ENCODE data around the gene GLIS1. TPM values are rescaled to one million over a fixed set of nuclear protein-coding genes. Genes with fewer than 3 reads are reported as not detected.

GLIS1 gene
- total RNA-seq, 1 experiment from 2014 or later: 0.13 TPM

GRCh38 chr1:53621144-53621543 lies 117.8 kb downstream of the GLIS1 start:
- POLR2A ChIA-PET (ENCODE audit: low non-redundant PET): no interaction called here
- H3K27me3 ChIP-seq (replicated peaks; ENCODE audit: insufficient read depth, low read depth, low read length, poor library complexity): no peaks in the 10 kb centered on the region
- intact Hi-C loops (cut with micrococcal nuclease; ENCODE audit: unreplicated experiment): no loop called here
- TF ChIP-seq CTCF (conservative IDR thresholded peaks at IDR 0.05; ENCODE audit: low read depth, low read length) (no peak), EZH2 (IDR thresholded peaks at IDR 0.05; ENCODE audit: borderline replicate concordance, low read depth, low read length, poor library complexity, severe bottlenecking) (no peak)
- no TSS peak for BruUV-seq (replicated peaks)
- DNase-seq (ENCODE audit: low spot score): no peak
- no peaks in the 10 kb centered on the region for H3K36me3 ChIP-seq (ENCODE audit: insufficient read depth, low read length, poor library complexity, severe bottlenecking)
- no peak overlapping the region for H3K27ac ChIP-seq (ENCODE audit: low read depth, low read length, poor library complexity, severe bottlenecking)
- no peak overlapping the region for H3K4me3 ChIP-seq (ENCODE audit: low read depth, low read length, poor library complexity, severe bottlenecking)
- CTCF ChIA-PET: no interaction called here
- no peaks in the 10 kb centered on the region for H3K9me3 ChIP-seq (ENCODE audit: low read depth, low read length, poor library complexity, severe bottlenecking)
- no peaks in the 10 kb centered on the region for H3K4me1 ChIP-seq (ENCODE audit: insufficient read depth, low read length, poor library complexity, severe bottlenecking)

GRCh38 chr1:53620061-53620855 lies 118.7 kb downstream of the GLIS1 start:
- no peak for DNase-seq (ENCODE audit: low spot score)

GRCh38 chr1:53619367-53620060 lies 119.5 kb downstream of the GLIS1 start:
- POLR2A ChIA-PET (ENCODE audit: low non-redundant PET): no interaction called here
- intact Hi-C loops (cut with micrococcal nuclease; ENCODE audit: unreplicated experiment): no loop called here
- no TSS peak for BruUV-seq (replicated peaks)
- H3K36me3 ChIP-seq (ENCODE audit: insufficient read depth, low read length, poor library complexity, severe bottlenecking): no peaks in the 10 kb centered on the region
- no peaks in the 10 kb centered on the region for H3K9me3 ChIP-seq (ENCODE audit: low read depth, low read length, poor library complexity, severe bottlenecking)
- no peaks in the 10 kb centered on the region for H3K4me1 ChIP-seq (ENCODE audit: insufficient read depth, low read length, poor library complexity, severe bottlenecking)
- TF ChIP-seq EZH2 (IDR thresholded peaks at IDR 0.05; ENCODE audit: borderline replicate concordance, low read depth, low read length, poor library complexity, severe bottlenecking): no peak
- no peak for TF ChIP-seq CTCF (conservative IDR thresholded peaks at IDR 0.05; ENCODE audit: low read depth, low read length)
- H3K27me3 ChIP-seq (replicated peaks; ENCODE audit: insufficient read depth, low read depth, low read length, poor library complexity): no peaks in the 10 kb centered on the region
- H3K27ac ChIP-seq (ENCODE audit: low read depth, low read length, poor library complexity, severe bottlenecking): no peak overlapping the region
- CTCF ChIA-PET: no interaction called here
- H3K4me3 ChIP-seq (ENCODE audit: low read depth, low read length, poor library complexity, severe bottlenecking): no peak overlapping the region
- no peak for DNase-seq (ENCODE audit: low spot score)

More at GRCh38 chr1:53620061-53620855, 118.7 kb downstream of the GLIS1 start:
- H3K4me1 ChIP-seq (ENCODE audit: insufficient read depth, low read length, poor library complexity, severe bottlenecking): no peaks in the 10 kb centered on the region
- intact Hi-C loops (cut with micrococcal nuclease; ENCODE audit: unreplicated experiment): no loop called here
- no peak overlapping the region for H3K4me3 ChIP-seq (ENCODE audit: low read depth, low read length, poor library complexity, severe bottlenecking)
- H3K27ac ChIP-seq (ENCODE audit: low read depth, low read length, poor library complexity, severe bottlenecking): no peak overlapping the region
- H3K9me3 ChIP-seq (ENCODE audit: low read depth, low read length, poor library complexity, severe bottlenecking): no peaks in the 10 kb centered on the region
- no peaks in the 10 kb centered on the region for H3K36me3 ChIP-seq (ENCODE audit: insufficient read depth, low read length, poor library complexity, severe bottlenecking)
- POLR2A ChIA-PET (ENCODE audit: low non-redundant PET): no interaction called here
- no peaks in the 10 kb centered on the region for H3K27me3 ChIP-seq (replicated peaks; ENCODE audit: insufficient read depth, low read depth, low read length, poor library complexity)
- BruUV-seq (replicated peaks): no TSS peak
- CTCF ChIA-PET: no interaction called here
- TF ChIP-seq EZH2 (IDR thresholded peaks at IDR 0.05; ENCODE audit: borderline replicate concordance, low read depth, low read length, poor library complexity, severe bottlenecking) (no peak), CTCF (conservative IDR thresholded peaks at IDR 0.05; ENCODE audit: low read depth, low read length) (no peak)

All from A673 (cell line).